HUES48 (cell line): ENCODE results near the gene COX10.
"Not testable (repeated sequence)": the region's sequence is repeated elsewhere in the genome, so short reads cannot be mapped to it uniquely, and the experiment has no call there.

ENCODE experiments used
- H3K27ac ChIP-seq: one replicate; pipeline ENCODE4 v1.7.0; 2013; ENCODE audit warnings: low read depth, low read length, inconsistent platforms
- H3K27me3 ChIP-seq: 2 replicates; pipeline ENCODE4 v1.6.1; 2013; ENCODE audit warnings: mild to moderate bottlenecking, low read length; ENCODE audit not compliant: control insufficient read depth, insufficient read depth
- H3K36me3 ChIP-seq: 2 replicates; pipeline ENCODE4 v1.6.1; 2013; ENCODE audit warnings: low read length; ENCODE audit not compliant: control insufficient read depth, insufficient read depth
- H3K4me1 ChIP-seq: 2 replicates; pipeline ENCODE4 v1.6.1; 2013; ENCODE audit warnings: mild to moderate bottlenecking, low read length; ENCODE audit not compliant: control insufficient read depth, insufficient read depth
- H3K4me3 ChIP-seq: 2 replicates; pipeline ENCODE4 v1.5.1; 2013; ENCODE audit warnings: mild to moderate bottlenecking, low read depth, low read length
- H3K9ac ChIP-seq: 2 replicates; pipeline ENCODE4 v1.6.1; 2013; ENCODE audit warnings: mild to moderate bottlenecking, low read depth, low read length, moderate library complexity
- H3K9me3 ChIP-seq: 2 replicates; pipeline ENCODE4 v1.6.1; 2013; ENCODE audit warnings: low read length; ENCODE audit not compliant: control insufficient read depth, insufficient read depth

The COX10 gene

GRCh38 chr17:14225254-14225980, 156.1 kb downstream of the COX10 start:
- H3K9ac ChIP-seq, result no peak overlapping the region
- H3K4me1 ChIP-seq, result no peaks in the 10 kb centered on the region
- no peak overlapping the region for H3K4me3 ChIP-seq
- no peaks in the 10 kb centered on the region for H3K27me3 ChIP-seq
- H3K27ac ChIP-seq, result no peak overlapping the region
- no peaks in the 10 kb centered on the region for H3K9me3 ChIP-seq
- H3K36me3 ChIP-seq, result no peaks in the 10 kb centered on the region

GRCh38 chr17:14227052-14227451, 157.7 kb downstream of the COX10 start:
- Histone ChIP-seq H3K27me3 (no peaks in the 10 kb centered on the region), H3K27ac (no peak overlapping the region), H3K36me3 (no peaks in the 10 kb centered on the region), H3K9ac (no peak overlapping the region), H3K9me3 (no peaks in the 10 kb centered on the region), H3K4me3 (no peak overlapping the region), H3K4me1 (no peaks in the 10 kb centered on the region)

- Histone ChIP-seq H3K9ac (no peak overlapping the region), H3K4me1 (no peaks in the 10 kb centered on the region), H3K9me3 (no peaks in the 10 kb centered on the region), H3K36me3 (no peaks in the 10 kb centered on the region), H3K27me3 (no peaks in the 10 kb centered on the region), H3K27ac (no peak overlapping the region), H3K4me3 (no peak overlapping the region)
Observed at GRCh38 chr17:14228903-14229302, 159.6 kb downstream of the COX10 start.

GRCh38 chr17:14231187-14231586, 161.9 kb downstream of the COX10 start:
- H3K4me3 ChIP-seq, H3K9ac ChIP-seq, H3K27ac ChIP-seq, H3K27me3 ChIP-seq, H3K9me3 ChIP-seq, H3K4me1 ChIP-seq, H3K36me3 ChIP-seq: not testable (repeated sequence)

GRCh38 chr17:14235047-14235446, 165.7 kb downstream of the COX10 start:
- not testable (repeated sequence) for H3K27ac ChIP-seq, H3K9me3 ChIP-seq, H3K4me1 ChIP-seq, H3K27me3 ChIP-seq, H3K4me3 ChIP-seq, H3K9ac ChIP-seq, H3K36me3 ChIP-seq

GRCh38 chr17:14236032-14236431, 166.7 kb downstream of the COX10 start:
- H3K4me1 ChIP-seq, H3K36me3 ChIP-seq, H3K27me3 ChIP-seq, H3K9ac ChIP-seq, H3K4me3 ChIP-seq, H3K27ac ChIP-seq, H3K9me3 ChIP-seq: not testable (repeated sequence)

- not testable (repeated sequence) for H3K9ac ChIP-seq, H3K4me3 ChIP-seq, H3K27ac ChIP-seq, H3K27me3 ChIP-seq, H3K36me3 ChIP-seq, H3K9me3 ChIP-seq, H3K4me1 ChIP-seq
Observed at GRCh38 chr17:14236762-14237161, 167.5 kb downstream of the COX10 start, which contains the start of gene CDRT15. TSS of gene CDRT15 (minus strand) at chr17:14236862. CDS start at chr17:14236833, 29 bp downstream.

GRCh38 chr17:14239271-14239670, 170.0 kb downstream of the COX10 start:
- H3K9ac ChIP-seq, H3K4me3 ChIP-seq, H3K4me1 ChIP-seq: not testable (repeated sequence)

GRCh38 chr17:14245002-14245401, 175.7 kb downstream of the COX10 start:
- Histone ChIP-seq H3K4me3 (no peak overlapping the region), H3K27ac (no peak overlapping the region), H3K9me3 (no peaks in the 10 kb centered on the region), H3K9ac (no peak overlapping the region), H3K27me3 (no peaks in the 10 kb centered on the region), H3K4me1 (0 out of 2 replicates have a peak, but pooled peaks cover 4% of the 10 kb centered on the region), H3K36me3 (no peaks in the 10 kb centered on the region)

More at GRCh38 chr17:14239271-14239670, 170.0 kb downstream of the COX10 start:
- H3K27me3 ChIP-seq, H3K9me3 ChIP-seq, H3K27ac ChIP-seq, H3K36me3 ChIP-seq: not testable (repeated sequence)

GRCh38 chr17:14245629-14246028, 176.3 kb downstream of the COX10 start:
- no peak overlapping the region for H3K4me3 ChIP-seq
- H3K36me3 ChIP-seq, result no peaks in the 10 kb centered on the region
- H3K4me1 ChIP-seq, result 0 out of 2 replicates have a peak, but pooled peaks cover 4% of the 10 kb centered on the region
- no peak overlapping the region for H3K27ac ChIP-seq
- no peak overlapping the region for H3K9ac ChIP-seq
- no peaks in the 10 kb centered on the region for H3K27me3 ChIP-seq
- no peaks in the 10 kb centered on the region for H3K9me3 ChIP-seq
